Fibroblast of villous mesenchyme (primary cell): ENCODE data around the gene TRIM69. TPM values are rescaled to one million over a fixed set of nuclear protein-coding genes. Genes with fewer than 3 reads are reported as not detected.
"Not testable (repeated sequence)": the region's sequence is repeated elsewhere in the genome, so short reads cannot be mapped to it uniquely, and the experiment has no call there.

Experiments used
- DNase-seq: peaks from one replicate; pipeline ENCODE4 v3.0.0-alpha.2; 2010; ENCODE audit warnings: low read depth
- H3K4me3 ChIP-seq: 2 replicates; pipeline ENCODE4 v1.5.1; 2011; ENCODE audit warnings: low read depth, mild to moderate bottlenecking, low read length
- total RNA-seq: library from RNA; depleted of rRNA; stranded (reverse); fragments of >200 nt; gene quantifications from 2 replicates; pipeline ENCODE4 v1.2.3, GENCODE V29; 2012
- TF ChIP-seq, protein P1 (sequence below): IDR thresholded peaks from 2 replicates; pipeline ENCODE4 v1.5.1; 2012; ENCODE audit warnings: low read depth, mild to moderate bottlenecking, low read length; ENCODE audit not compliant: insufficient read depth

The TRIM69 gene
- total RNA-seq, 1 donor, result 13.4 TPM

DNA sequence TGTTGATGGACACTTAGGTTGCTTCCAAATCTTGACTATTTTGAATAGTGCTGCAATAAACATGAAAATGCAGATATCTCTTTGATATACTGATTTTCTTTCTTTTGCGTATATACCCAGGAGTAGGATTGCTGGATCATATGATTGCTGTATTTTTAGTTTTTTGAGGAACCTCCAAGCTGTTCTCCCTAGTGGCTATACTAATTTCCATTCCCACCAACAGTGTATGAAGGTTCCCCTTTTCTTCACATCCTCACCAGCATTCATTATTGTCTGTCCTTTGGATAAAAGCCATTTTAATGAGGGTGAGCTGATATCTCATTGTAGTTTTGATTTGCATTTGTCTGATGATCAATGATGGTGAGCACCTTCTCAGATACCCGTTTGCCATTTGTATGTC lies 37.7 kb upstream of the TRIM69 start:
- DNase-seq, result no peak
- TF ChIP-seq, protein P1, sequence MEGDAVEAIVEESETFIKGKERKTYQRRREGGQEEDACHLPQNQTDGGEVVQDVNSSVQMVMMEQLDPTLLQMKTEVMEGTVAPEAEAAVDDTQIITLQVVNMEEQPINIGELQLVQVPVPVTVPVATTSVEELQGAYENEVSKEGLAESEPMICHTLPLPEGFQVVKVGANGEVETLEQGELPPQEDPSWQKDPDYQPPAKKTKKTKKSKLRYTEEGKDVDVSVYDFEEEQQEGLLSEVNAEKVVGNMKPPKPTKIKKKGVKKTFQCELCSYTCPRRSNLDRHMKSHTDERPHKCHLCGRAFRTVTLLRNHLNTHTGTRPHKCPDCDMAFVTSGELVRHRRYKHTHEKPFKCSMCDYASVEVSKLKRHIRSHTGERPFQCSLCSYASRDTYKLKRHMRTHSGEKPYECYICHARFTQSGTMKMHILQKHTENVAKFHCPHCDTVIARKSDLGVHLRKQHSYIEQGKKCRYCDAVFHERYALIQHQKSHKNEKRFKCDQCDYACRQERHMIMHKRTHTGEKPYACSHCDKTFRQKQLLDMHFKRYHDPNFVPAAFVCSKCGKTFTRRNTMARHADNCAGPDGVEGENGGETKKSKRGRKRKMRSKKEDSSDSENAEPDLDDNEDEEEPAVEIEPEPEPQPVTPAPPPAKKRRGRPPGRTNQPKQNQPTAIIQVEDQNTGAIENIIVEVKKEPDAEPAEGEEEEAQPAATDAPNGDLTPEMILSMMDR, result no peak
- H3K4me3 ChIP-seq, result no peak overlapping the region

DNA sequence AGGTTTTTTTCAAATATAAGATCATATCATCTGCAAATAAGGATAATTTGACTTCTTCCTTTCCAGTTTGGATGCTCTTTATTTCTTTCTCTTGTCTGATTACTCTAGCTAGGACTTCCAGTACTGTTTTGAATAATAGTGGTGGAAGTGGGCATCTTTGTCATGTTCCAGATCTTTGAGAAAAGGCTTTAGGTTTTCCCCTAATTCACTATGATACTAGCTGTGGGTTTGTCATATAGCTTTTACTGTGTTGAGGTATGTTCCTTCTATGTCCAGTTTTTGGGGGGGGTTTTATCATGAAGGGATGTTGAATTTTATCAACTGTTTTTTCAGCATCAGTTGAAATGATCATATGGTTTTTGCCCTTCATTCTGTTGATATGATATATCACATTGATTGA lies 35.7 kb upstream of the TRIM69 start:
- not testable (repeated sequence) for DNase-seq

DNA sequence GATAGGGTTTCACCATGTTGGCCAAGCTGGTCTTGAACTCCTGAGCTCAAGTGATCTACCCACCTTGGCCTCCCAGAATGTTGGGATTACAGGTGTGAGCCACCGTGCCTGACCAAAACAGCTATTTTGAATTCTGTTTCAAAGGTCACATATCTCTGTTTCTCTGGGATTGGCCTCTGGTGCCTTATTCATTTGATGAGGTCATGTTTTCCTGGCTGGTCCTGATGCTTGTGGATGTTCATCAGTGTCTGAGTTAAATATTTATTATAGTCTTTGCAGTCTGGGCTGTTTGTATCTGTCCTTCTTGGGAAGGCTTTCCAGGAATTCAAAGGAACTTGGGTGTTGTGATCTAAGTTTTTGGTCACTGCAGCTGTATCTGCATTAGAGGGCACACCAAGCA lies 30.3 kb upstream of the TRIM69 start:
- TF ChIP-seq, protein P1, result no peak
- DNase-seq, result no peak
- no peak overlapping the region for H3K4me3 ChIP-seq

More for the DNA sequence above, 35.7 kb upstream of the TRIM69 start:
- H3K4me3 ChIP-seq, result not testable (repeated sequence)

DNA sequence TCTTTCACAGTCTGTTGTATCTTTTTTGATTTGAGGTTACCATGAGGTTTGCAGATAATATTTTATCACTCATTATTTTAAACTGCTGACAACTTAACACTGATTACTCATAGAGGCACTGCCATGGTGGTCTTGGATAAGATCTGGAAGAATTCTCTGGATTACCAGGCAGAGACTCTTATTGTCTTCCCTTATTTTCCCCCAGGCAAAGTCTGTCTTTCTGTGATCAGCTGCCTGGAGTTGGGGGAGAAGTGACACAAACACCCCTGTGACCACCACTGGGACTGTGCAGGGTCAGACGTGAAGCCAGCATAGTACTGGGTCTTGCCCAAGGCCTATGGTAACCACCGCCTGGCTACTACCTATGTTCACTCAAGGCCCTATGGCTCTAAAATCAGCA lies 29.9 kb upstream of the TRIM69 start:
- TF ChIP-seq, protein P1, result no peak
- no peak overlapping the region for H3K4me3 ChIP-seq
- DNase-seq, result no peak

DNA sequence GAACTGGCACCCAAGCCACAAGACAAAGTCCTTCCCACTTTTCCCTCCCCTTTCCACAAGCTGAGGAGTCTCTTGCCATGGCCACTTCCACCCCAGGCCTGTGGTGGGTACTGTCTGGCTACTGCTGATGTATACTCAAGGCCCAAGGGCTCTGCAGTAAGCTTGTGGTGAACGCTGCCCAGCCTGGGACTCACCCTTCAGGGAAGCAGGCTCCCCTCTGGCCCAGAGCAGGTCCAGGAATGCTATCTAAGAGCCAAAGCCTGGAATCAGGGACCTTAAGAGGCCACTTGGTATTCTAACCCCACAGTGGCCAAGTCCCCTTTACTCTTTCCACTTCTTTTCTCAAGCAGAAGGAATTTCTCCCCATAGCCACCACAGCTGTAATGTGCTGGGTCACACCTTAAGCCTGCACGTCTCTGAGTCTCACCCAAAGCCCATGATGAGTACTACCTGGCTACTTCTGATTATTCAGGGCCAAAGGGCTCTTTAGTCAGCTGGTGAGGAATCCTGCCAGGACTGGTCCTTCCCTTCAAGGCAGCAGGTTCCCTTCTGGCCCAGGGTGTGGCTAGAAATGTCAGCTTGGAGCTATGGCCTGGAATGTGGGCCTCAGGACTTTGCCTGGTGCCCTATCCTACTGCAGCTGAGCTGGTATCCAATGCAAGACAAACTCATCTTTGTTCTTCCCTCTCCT lies 29.2 kb upstream of the TRIM69 start:
- TF ChIP-seq, protein P1, result no peak
- DNase-seq, result no peak
- H3K4me3 ChIP-seq, result no peak overlapping the region

DNA sequence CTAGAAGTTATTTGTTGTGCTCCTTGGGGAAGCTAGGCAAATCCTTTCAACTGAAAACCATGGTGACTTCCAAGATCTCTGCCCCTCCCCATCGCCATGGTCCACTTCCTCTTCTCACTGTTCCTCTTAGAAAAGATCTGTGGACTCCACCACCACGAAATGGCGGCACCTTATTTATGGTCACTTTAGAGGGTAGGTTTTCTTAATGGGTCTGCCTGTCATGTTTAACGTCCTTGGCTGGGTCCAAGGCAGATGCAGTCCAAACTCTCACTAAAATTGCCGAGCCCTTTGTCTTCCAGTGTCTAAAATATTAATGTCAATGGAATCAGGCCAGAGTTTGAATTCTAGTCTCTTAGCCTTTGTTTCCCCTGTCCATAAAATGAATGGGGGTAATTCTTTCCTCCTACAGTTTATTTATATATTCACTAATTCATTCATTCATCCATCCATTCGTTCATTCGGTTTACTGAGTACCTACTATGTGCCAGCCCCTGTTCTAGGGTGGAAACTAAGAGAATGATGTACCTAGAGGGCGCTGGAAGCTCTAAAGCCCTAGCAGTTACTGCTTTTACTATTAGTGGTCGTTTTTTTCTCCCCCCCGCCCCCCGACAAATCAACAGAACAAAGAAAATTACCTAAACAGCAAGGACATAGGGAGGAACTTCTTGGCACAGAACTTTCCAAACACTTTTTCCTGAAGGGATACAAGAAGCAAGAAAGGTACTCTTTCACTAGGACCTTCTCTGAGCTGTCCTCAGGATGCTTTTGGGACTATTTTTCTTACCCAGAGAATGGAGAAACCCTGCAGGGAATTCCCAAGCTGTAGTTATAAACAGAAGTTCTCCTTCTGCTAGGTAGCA lies 25.9 kb upstream of the TRIM69 start:
- TF ChIP-seq, protein P1, result peak; percentile 44
- peak overlapping the region; percentile 97 for H3K4me3 ChIP-seq
- peak; percentile 50 for DNase-seq

DNA sequence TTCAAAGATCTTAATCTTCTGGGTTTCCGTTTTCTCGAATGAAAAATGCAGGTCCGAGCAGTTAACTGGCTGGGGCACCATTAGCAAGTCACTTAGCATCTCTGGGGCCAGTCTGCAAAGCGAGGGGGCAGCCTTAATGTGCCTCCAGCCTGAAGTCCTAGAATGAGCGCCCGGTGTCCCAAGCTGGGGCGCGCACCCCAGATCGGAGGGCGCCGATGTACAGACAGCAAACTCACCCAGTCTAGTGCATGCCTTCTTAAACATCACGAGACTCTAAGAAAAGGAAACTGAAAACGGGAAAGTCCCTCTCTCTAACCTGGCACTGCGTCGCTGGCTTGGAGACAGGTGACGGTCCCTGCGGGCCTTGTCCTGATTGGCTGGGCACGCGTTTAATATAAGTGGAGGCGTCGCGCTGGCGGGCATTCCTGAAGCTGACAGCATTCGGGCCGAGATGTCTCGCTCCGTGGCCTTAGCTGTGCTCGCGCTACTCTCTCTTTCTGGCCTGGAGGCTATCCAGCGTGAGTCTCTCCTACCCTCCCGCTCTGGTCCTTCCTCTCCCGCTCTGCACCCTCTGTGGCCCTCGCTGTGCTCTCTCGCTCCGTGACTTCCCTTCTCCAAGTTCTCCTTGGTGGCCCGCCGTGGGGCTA lies 25.1 kb upstream of the TRIM69 start, which contains the start of the genes B2M and PATL2:
Gene B2M, plus strand, starts transcription at position 422 of the 647 bp plus-strand sequence. Its CDS starts 30 bp downstream, at position 452.
Gene PATL2, minus strand, starts transcription at position 228 of the 647 bp plus-strand sequence. CDS start 34,833 bp downstream, outside the sequence.
- peak; percentile 97 for DNase-seq
- peak within 1 kb of the TSS; percentile 97 for H3K4me3 ChIP-seq
- TF ChIP-seq, protein P1, result no peak
